ENCODE measurements around the gene ELMO1.

ELMO1 gene

DNA sequence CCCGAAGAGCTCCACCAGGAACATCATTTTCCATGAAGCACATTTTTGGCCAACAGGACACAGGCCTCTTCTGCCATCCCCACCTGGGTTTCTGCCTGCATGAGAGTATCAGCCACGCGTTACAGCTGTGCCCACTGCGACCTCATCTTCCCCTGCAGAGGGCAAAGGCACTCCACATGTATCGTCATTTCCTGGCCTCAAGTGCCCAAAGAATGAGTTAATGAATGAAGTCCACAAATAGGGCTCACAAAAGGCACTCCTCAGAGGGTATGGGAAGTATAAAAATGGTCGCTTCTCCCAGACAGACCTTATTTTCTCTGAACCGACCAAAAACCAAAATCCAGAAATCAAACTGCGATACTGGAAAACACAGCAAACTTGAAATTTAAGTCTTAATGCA lies 18.5 kb downstream of the ELMO1 start:
- FAIRE-seq, result no peak

DNA sequence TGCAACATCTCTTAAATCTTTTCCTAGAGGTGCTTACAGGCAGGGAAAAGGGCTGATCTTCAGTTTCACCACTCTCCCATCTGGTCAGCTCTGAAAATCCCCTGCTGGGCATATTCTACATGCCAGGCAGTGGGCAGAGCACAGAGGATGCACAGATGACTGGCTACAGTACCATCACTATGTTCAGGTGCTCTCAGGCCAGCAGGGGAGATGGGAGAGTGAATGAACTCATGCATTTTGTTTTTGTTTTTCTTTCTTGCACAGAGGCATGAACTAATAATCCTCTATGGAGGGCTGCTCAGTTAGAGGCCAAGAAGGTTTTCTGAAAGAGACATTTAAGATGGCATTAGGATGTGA lies 19.3 kb downstream of the ELMO1 start:
- no peak for FAIRE-seq

DNA sequence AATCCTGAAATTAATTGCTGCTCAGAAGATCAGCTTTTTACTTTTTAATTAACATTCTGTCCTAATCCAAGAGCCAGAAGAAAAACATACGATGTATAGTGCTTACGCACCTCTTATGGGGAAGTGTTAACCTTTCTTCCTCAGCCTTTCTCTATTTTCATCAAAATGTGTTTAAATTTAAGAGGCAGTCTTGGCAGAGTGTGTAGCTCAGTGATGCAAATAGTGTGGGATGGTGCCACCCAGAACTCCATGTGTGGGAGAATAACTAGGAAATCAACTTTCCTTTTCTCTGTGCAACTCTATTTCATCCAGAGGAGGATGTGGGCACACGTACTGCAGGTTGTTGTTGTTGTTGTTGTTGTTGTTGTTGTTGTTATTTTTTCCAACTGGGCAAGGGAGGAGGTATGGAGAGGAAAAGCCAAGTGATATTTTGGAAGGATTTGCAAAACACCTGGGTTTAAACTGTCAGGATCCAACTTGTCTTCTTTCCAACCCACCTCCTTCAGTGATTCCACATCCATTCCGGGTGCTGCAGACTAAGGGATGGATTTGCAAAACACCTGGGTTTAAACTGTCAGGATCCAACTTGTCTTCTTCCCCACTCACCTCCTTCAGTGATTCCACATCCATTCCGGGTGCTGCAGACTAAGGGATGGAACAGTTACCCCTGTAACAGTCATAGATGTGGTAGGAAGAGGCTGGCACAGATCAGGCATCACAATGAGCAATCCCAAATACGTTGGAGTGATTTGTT lies 19.8 kb downstream of the ELMO1 start:
- FAIRE-seq, result no peak

DNA sequence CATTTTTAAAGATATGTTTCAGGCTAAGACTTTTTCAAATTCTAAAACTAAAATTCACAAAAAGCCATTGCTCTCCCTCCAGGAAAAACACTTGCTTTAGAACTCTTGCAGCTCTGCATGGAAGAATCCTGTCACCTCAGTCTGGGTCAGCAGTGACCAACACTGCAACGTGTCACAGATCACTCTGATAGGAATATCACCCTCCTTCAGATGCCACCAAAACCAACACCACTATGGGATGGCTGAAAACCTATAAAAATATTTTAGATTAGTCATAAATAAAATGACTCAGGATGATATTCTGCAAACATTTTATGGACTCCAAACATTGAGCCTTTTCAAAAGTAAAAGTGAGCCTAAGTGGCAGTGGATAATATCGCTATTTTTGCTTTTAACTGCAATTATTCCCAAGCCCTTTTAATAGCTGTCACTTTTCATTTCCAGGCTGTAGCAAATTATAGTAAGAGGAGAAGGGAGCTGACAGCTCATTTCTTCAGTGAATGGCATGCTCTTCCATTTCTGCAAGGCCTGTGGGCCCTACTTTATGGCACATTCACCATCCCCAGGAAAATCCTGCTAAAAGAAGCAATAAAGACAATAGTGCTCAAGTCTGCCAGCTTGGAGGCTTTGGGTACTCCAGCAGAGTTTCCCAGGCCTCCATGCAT lies 21.3 kb downstream of the ELMO1 start:
- no peak for FAIRE-seq

DNA sequence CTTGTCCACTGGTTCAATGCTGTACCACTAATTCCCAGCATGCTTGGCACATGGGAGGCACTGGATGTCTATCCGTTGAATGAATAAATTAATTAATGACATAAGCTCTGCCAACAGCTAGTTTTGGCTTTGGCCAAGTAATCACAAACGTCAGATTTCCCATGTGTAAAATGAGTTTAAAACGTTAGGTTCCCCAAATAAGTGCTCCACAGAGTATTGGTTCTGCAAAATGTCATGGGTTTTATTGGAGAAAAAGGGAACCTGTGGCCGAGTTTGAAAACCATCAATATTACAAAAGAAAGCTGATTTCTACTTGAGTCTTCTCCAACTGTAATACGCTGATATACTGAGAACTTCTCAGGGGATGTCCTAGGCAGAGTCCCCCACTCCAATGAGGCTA lies 23.2 kb downstream of the ELMO1 start:
- no peak for FAIRE-seq

DNA sequence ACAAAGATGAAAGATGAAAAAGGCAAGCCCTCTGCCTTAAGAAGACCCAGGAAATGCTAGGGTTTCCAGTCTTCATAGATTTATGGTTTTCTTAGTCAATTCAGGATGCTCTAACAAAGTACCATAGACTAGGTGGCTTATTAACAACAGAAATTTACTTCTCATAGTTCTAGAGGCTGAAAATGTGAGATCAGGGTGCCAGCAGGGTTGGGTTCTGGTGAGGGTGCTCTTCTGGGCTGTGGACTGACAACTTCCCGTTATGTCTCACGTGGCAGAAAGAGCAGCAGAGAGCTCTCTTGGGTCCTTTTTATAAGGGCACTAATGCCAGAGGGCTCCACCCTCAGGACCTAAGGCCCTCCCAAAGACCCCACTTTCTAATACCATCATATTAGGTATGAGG lies 23.7 kb downstream of the ELMO1 start:
- no peak for FAIRE-seq

DNA sequence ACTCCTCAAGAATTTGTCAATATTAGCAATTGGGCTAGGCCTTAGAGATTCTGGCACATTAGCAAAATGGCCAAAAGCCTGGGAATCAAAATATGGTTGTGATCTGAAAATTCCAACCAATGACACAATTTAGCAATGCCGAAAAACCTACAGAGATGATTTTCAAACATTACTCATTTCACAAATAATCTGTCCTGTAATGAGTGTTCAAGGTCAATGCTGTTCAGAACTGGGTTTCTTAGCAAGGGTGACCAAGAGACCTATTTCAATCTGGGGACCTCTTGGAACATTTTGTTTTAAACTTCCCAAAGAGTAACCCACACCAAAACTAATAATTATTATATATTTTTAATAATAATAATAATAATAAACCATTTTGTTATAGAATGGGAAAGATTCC lies 24.1 kb downstream of the ELMO1 start:
- FAIRE-seq, result no peak

DNA sequence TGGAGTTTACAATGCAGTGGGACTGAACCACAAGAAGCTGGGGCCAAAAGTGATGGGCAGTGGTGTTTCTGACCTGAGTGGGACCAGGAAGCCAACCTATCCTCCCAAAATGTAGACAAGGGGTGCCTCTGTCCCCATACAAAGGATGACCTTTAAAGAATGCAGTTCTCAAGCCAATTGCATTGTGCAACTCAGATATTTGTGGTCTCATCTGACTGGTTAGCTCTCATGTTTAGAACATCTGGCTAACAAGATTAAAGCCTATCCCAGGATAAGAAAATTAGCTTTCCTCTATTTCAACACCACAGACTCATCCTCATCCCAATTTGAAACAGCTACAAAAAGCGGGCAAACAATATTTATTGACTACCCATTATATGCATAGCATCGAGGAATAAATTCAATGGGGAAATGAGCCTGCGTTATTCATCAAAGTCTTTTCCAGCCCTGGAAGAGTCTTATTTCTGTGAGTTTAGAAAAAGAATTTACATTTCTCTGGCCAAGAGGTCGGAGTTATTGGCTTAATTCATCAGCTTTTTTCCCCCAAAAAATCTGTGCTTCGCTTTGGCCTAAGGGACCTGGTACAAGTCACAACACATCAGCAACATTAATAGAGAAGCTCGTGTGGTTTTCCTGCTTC lies 26.7 kb downstream of the ELMO1 start:
- no peak for FAIRE-seq

DNA sequence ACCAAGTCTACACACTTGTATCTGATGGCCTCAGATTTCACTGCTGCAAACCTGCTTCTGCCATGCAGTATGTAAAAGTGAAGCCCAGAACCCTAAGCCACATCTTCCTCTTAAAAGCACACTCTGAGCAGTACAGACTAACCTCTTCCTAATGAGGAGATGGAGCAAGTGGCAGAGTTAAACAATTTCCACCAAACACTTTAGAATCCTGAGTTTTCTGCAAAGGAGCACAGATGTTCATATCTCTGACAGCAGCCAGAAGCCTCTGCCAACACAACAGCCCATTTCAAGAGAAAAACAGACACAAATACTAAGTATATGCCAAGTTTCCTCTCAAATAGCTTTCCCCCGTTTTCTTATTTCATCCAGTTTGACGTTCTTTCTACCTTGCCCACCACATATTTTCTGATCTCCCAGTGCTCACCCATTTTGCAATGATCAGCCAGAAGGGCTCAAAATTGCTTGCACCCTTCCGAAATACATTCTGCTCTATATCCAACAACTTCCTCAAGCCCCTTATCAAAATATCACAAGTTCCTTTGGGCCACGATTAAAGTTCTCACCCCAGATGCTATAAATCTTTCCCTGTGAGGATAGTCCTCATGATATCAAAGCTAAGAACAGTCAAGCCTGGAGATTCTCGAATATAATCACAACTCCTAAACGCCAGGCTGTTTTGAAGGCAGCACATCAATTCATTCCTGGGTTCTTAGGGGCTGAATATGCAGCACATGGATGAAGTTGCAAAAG lies 27.5 kb downstream of the ELMO1 start:
- no peak for FAIRE-seq

DNA sequence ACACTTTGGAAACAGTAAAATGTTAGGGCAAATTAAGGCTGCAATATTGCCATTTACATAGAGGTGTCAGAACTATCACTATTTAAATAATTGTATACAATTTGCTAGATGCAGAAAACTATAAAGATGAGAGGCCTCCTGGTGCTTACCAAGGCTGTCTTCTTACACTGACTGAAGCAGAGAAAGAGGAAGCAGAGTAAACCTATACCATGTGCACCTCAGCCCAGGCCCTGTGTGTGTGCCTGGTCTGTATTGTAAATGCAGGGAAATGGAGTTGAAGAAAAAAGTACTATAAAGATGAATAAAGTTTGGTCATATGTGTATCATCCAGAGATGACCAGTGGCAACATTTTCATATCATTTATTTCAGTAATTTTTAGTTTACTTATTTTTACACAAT lies 29.2 kb downstream of the ELMO1 start:
- no peak for FAIRE-seq

DNA sequence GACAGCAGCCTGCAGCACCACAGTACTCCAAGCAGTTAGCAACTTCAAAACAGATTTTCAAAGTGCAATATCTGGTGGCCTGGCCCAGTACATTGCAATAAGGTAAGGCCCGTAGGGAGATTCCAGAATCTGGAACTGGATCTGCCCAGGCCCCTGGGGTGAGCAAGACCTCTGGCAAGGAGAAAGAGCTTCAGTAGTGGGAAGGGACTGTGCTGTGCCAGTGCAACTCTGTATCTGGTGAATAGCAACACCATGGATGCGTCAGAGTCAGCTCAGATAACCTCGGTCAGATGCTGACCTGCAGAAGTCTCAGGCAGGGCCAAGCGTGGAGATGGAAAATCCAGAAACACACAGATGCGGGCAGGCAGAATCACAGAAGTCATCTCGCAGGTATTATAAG lies 30.3 kb downstream of the ELMO1 start:
- no peak for FAIRE-seq

DNA sequence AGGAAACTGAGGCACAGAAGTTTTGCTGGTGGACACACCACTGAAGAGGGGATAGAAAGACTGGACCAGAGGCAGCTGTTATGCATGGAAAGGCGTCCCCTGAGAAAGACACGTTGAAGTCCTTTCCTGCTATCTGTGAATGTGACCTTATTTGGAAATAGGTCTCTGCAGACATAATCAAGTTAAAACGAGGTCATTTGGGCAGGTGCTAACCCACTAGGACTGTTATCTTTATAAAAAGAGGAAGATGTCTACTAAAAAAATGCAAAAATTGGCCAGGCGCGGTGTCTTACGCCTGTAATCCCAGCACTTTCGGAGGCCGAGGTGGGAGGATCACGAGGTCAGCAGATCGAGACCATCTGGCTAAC lies 31.6 kb downstream of the ELMO1 start:
- FAIRE-seq, result no peak

DNA sequence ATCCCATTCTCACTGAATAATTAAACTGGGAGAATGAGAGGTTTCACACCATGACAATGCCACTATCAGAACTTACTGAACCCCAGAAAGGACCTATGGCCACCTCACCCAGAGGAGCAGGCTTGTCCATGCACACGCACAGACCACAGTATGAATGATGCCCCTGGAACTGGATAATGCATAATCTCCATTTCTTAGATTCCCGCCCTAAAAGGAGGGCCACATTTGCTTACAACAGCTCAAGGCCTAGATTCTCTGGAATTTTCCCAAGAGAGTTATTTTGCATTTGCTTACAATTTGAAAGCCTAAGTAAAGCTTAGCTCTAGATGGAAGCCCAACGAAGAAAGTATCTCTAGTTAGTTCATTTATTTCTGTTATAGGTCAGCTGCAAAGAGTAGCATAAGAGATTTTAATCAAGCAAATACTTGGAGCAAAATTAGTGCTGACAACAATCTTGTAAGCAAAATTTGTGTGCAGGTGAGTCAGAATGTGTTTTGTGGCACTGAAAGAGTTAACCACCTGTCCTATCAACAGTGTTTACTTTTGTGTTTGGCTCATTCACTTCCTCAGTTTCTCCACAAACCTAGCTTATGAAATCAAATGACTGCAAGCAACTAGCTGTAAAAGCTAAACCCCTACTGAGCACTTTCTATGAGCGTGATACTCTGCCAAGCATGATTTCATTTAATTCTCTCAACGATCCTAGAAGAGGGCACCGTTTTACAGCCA lies 32.1 kb downstream of the ELMO1 start:
- FAIRE-seq, result no peak

DNA sequence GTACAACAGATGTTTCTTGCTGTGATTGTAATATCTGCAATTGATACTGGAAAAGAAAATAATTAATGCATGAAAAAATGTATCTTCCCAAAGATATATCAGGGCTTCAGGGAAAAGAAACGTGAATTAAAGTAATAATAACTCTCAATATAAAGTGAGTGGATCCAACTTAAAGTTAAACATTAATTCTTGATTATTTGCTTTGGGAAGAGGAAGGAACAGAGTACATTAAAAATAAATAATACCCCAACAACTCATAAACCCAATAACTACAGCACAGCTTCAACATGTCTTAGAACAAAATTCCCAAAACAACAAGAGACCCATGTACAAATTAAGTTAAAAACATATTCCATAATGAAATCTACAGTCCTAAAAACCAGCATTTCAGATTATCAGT lies 33.0 kb downstream of the ELMO1 start:
- no peak for FAIRE-seq

DNA sequence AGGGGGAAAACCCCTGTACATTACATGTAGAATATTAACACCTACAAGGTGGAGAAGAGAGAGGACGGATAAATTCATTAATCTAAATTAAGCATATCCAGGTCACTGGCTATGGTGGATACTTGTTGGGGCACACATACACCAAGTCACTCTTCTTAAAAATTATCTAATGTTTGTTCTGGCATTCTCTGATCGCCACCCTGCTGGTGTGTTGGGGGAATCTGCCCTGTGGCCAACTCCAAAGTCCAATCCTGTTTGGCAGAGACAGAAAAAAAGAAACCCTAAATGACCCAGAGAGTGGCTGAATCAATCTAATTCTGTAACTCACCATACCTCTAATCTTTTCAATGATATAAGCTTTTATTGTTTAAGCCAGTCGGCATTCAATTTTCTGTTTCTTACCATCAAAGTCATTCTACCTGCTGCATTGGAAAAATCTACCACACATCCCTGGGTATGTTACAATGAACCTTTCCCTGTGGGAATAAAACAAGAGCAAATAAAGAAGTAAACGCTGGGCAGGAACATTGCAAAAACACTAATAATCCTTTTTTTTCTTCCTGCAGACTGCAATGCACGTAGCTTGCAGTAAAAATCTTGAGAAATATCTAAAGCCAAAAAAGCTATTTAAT lies 34.2 kb downstream of the ELMO1 start:
- FAIRE-seq, result no peak

DNA sequence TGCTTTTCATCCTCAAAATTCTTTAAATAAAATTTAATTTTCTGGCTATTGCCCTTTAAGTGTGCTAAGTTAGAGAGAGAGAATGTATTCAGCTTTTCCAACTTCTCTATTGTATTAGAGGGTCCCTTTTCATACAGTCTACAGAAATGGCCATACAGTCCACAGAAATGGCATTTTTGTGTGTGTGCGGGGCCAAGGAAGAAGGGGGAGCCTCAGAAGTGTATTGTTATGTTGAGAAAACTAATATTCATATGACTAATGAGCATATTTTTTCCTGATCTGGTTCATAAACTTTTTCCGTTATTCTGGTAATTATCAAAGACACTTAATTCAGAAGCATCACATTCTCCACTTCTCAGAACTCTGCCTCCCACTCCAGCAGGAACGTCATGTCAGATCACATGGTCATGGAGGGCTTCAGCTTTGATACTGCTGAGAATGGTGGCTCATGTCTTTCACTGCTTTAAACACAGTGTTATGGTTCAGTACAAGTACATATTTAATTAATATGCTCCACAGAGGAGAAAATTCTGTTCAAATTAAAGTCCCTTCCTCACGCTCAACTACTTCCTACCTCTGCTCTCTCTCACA lies 37.1 kb downstream of the ELMO1 start:
- FAIRE-seq, result no peak

DNA sequence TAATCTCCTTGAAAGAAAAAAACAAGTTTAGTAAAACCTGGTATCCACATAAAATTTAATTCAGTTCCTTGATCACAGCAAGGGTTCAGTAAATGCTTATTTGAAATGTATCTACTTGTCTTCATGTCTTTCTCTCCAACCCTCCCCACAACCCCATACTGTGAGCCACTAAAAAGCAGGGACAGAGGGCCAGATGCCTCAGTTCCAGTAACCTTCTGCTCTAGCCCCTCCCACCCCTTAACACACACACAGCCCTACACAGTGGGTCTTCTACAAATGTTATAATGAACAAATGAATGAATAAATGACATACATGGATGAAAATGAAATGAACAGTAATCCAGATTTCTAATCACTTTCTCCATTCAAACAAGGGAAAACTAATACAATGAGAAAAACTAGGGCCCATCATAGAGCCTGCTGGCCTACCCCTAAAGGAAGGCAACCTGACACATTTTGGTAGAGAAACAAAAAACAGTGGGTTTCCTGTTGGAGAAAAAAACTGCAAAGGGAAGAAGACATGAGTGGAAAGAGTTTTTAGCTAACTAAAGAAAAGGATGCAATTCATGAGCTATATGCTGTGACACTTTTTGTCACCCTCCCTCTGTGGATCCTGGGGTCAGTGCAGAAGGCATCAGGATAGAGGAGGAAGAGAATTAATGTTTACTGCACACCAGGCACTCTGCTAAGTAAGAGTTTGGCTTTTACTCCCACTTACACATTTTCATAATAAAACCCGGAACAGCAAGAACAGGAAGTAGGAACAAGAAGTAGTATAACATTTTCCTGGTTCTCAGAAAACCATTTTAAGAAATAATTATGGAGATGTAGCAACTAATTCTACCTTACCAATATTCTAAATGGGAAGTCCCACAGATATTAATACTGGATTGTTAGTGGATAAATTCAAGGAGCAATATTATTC lies 38.1 kb downstream of the ELMO1 start:
- FAIRE-seq, result no peak

DNA sequence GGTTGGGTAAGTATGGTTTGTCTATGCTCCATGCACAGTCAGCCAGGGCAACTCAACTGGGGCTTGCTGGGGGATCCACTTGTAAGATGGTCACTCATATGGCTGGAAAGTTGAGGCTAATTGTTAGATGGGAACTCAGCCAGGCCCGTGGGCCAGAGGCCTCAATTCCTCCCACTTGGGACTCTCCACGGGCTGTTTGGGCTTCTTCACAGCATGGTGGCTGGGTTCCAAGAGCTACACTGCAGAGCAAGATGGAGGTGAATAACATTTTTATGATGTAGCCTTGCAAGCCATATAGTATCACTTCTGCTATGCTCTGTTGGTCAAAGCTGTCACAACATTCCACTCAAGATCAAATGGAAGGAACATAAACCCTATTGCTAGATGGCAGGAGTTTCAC lies 39.2 kb downstream of the ELMO1 start:
- no peak for FAIRE-seq

DNA sequence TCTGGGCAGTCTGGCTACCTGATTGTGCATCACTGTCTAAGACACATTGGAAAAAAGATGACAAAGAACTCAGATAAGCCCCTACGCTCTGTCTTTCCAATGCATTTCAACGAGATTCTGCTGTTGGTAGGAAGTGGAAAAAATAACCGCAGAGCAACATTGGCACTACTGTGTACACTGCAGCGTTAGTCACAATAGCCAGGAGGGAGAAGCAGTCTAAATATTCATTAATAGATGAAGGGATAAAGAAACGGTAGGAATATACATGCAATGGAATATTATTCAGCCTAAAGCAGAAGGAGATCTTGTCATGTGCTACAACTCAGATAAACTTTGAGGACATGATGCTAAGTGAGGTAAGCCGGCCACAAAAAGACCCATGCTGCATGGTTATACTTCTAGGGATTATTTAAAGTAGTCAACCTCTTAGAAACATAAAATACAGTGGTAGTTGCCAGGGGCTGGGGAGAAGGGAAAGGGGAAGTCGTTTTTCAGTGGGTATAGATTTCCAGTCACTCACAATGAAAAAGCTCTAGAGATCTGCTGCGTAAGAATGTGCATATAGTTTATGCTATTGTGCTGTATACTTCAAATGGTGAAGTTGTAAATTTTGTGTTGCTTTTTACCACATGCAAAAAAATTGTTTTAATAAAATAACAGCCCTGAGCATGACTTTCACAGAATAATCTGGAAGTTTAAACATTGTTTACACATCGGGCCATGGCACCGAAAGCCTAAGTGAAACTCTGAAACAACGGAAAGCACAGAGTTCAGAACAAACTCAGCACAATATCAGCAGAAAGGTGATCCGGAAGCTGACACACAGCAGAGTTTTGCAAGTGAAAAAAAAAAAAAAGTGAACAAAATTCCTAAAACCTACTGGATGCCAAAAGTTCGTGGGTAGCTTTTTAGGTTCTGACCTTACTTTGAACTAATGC lies 40.1 kb downstream of the ELMO1 start:
- FAIRE-seq, result no peak

DNA sequence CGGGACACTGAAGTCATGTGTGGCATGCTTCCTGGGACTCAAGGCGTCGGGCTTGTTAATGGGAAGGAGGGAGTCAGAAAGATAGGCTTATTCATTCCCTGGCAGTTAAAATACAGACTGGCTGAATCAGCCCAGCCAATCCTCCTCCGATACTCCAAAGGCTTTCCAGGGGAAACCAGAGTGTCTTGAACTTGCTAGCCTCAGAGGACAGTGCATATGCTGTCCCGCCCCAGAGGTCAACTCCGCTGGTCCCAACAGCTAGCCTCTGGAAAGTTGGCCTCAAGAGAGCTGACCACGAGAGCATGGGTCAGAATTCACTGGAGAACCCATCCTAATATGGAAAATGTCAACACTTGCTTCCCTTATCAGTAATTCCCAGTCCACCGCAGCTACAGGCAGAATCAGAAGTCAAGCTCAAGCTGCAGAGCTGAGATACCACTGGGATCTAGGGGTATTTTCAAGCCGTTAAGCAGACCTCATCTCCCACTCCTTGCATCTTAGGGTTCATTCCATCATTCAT lies 43.0 kb downstream of the ELMO1 start:
- FAIRE-seq, result no peak
